Endothelial cell of umbilical vein (primary cell): ENCODE data around the gene CAPN8. TPM values are rescaled to one million over a fixed set of nuclear protein-coding genes. Genes with fewer than 3 reads are reported as not detected.

ENCODE experiments used
- BruUV-seq: library from RNA; stranded (reverse); fragments of 400-500 nt; replicated peaks from 2 replicates; lab custom pipeline; 2021; lab: Mats Ljungman, UMichigan
- CTCF ChIA-PET: fragments of 300-600, 350-600 bp; sonication (Branson Sonifier 250); formaldehyde crosslinking; loops from one replicate; lab custom pipeline; 2021; ENCODE audit warnings: antibody characterized with exemption, inconsistent platforms; lab: Charles Lee
- POLR2A ChIA-PET: fragments of 300-600, 350-600 bp; sonication (Branson Sonifier 250); formaldehyde crosslinking; loops from one replicate; lab custom pipeline; 2021; ENCODE audit warnings: antibody characterized with exemption, inconsistent platforms; lab: Charles Lee
- DNase-seq: peaks from one replicate; pipeline ENCODE4 v3.0.0-alpha.2; 2011; ENCODE audit warnings: low read depth, low spot score
- FAIRE-seq: peaks from 2 replicates; lab custom pipeline; 2011; peaks lifted over from hg19 to GRCh38; lab: Jason Lieb, UNC
- H2AFZ ChIP-seq: 2 replicates; pipeline ENCODE4 v1.6.0; 2012; ENCODE audit warnings: low read depth, low read length, control low read depth, inconsistent platforms
- H3K27ac ChIP-seq: 2 replicates; pipeline ENCODE4 v1.5.1; 2011; ENCODE audit warnings: low read depth, mild to moderate bottlenecking, control low read depth, low read length, moderate library complexity; ENCODE audit not compliant: insufficient read depth
- H3K27me3 ChIP-seq, 2 experiments: 2 replicates each; pipeline versions ENCODE4 v1.6.0 to v1.6.1; 2011; ENCODE audit warnings: low read length in 2 of 2, mixed read lengths in 1 of 2; ENCODE audit not compliant: control insufficient read depth in 2 of 2, insufficient read depth in 2 of 2
- H3K36me3 ChIP-seq, 2 experiments: 2 replicates in 1 of 2; 3 replicates in 1 of 2; pipeline ENCODE4 v1.5.1; 2011; ENCODE audit warnings: low read length in 2 of 2, mild to moderate bottlenecking in 1 of 2, moderate library complexity in 1 of 2; ENCODE audit not compliant: control insufficient read depth in 2 of 2, insufficient read depth in 2 of 2; ENCODE audit errors: extremely low read depth in 1 of 2
- H3K4me1 ChIP-seq: 3 replicates; pipeline ENCODE4 v1.5.1; 2011; ENCODE audit warnings: mild to moderate bottlenecking, low read length; ENCODE audit not compliant: control insufficient read depth, insufficient read depth; ENCODE audit errors: extremely low read depth
- H3K4me2 ChIP-seq: 2 replicates; pipeline ENCODE4 v1.6.1; 2011; ENCODE audit warnings: low read length, control low read depth, mixed read lengths; ENCODE audit not compliant: insufficient read depth
- H3K4me3 ChIP-seq, 3 experiments: fragments of 200-600 bp in 1 of 3; sonication (generic), shearing (Covaris generic) in 1 of 3; replicated peaks in 1 of 3; 2 replicates each; pipeline ENCODE4 v1.5.1; 2011 to 2016; ENCODE audit warnings: control low read depth in 3 of 3, low read length in 3 of 3, mild to moderate bottlenecking in 2 of 3, inconsistent platforms in 1 of 3, low read depth in 1 of 3, moderate library complexity in 1 of 3; ENCODE audit not compliant: insufficient read depth in 1 of 3
- H3K79me2 ChIP-seq: 2 replicates; pipeline ENCODE4 v1.6.0; 2012; ENCODE audit warnings: low read length, inconsistent platforms; ENCODE audit not compliant: control insufficient read depth, insufficient read depth
- H3K9ac ChIP-seq: replicated peaks from 2 replicates; pipeline ENCODE3; 2011; ENCODE audit warnings: low read length, control low read depth; ENCODE audit not compliant: insufficient read depth; ENCODE audit errors: extremely low read depth
- H3K9me1 ChIP-seq: replicated peaks from 3 replicates; pipeline ENCODE4 v1.6.0; 2011; ENCODE audit warnings: mild to moderate bottlenecking, low read length; ENCODE audit not compliant: control insufficient read depth, insufficient read depth; ENCODE audit errors: extremely low read depth
- H3K9me3 ChIP-seq: replicated peaks from 2 replicates; pipeline ENCODE4 v1.5.1; 2012; ENCODE audit warnings: low read length, inconsistent platforms; ENCODE audit not compliant: control insufficient read depth, insufficient read depth
- H4K20me1 ChIP-seq: replicated peaks from 2 replicates; pipeline ENCODE3; 2011; ENCODE audit warnings: mild to moderate bottlenecking, low read length; ENCODE audit not compliant: control insufficient read depth, insufficient read depth; ENCODE audit errors: extremely low read depth
- EZH2 ChIP-seq: IDR thresholded peaks from 2 replicates; pipeline ENCODE4 v1.6.1; 2012; ENCODE audit warnings: borderline replicate concordance, low read depth, mild to moderate bottlenecking, moderate library complexity, low read length, inconsistent platforms; ENCODE audit not compliant: severe bottlenecking
- FOS ChIP-seq: IDR thresholded peaks from 2 replicates; pipeline ENCODE4 v1.6.1; 2011; ENCODE audit warnings: mild to moderate bottlenecking, low read length, moderate library complexity, borderline replicate concordance; ENCODE audit not compliant: insufficient read depth
- GATA2 ChIP-seq: IDR thresholded peaks from 2 replicates; pipeline ENCODE4 v1.7.0; 2011; ENCODE audit warnings: low read depth, mild to moderate bottlenecking, moderate library complexity, mixed read lengths, low read length; ENCODE audit not compliant: insufficient read length, insufficient read depth
- JUN ChIP-seq: IDR thresholded peaks from 2 replicates; pipeline ENCODE4 v1.6.1; 2011; ENCODE audit warnings: borderline replicate concordance, low read depth; ENCODE audit not compliant: insufficient read length, insufficient read depth
- MYC ChIP-seq: IDR thresholded peaks from one replicate; pipeline ENCODE4 v1.6.1; 2011; ENCODE audit warnings: mild to moderate bottlenecking, low read depth, low read length
- POLR2A ChIP-seq: IDR thresholded peaks from 2 replicates; pipeline ENCODE4 v1.6.1; 2012; ENCODE audit warnings: low read depth, mild to moderate bottlenecking, control low read depth, low read length
- POLR2AphosphoS5 ChIP-seq: IDR thresholded peaks from 2 replicates; pipeline ENCODE4 v1.6.1; 2012; ENCODE audit warnings: low read depth, mild to moderate bottlenecking, control low read depth, low read length, moderate library complexity; ENCODE audit not compliant: insufficient read depth
- dilution Hi-C: fragments of 300-500 bp; cut with MboI; formaldehyde crosslinking; loops from one replicate; pipeline ENCODE4 v1.15.0; 2019; ENCODE audit warnings: low sequenced_read_pairs; ENCODE audit not compliant: extremely low pct_ligation_motif_present
- intact Hi-C: fragments of 100-400 bp; cut with micrococcal nuclease; formaldehyde crosslinking; loops from one replicate; pipeline ENCODE4 v1.10.0; 2022
- polyA plus RNA-seq, 4 experiments: library from polyadenylated mRNA; depleted of rRNA in 3 of 4; stranded (reverse) in 3 of 4; unstranded in 1 of 4; fragments of >200 nt; gene quantifications; 2 replicates each; pipeline versions ENCODE4 v1.2.1 to v1.2.3, GENCODE V29; 2011 to 2012; ENCODE audit warnings: missing spikeins in 1 of 4
- total RNA-seq: library from RNA; stranded (reverse); gene quantifications from 2 replicates; pipeline ENCODE4 v1.2.3, GENCODE V29; 2021
- TF ChIP-seq, protein P1 (sequence below): IDR thresholded peaks from 2 replicates; pipeline ENCODE4 v1.6.1; 2011; ENCODE audit not compliant: insufficient read depth, insufficient read length
- TF ChIP-seq, protein P2 (sequence below), 2 donors: IDR thresholded peaks; 1 replicate in 1 of 2; 2 replicates in 1 of 2; pipeline ENCODE4 v1.5.1; 2011; ENCODE audit warnings: low read length in 2 of 2, mild to moderate bottlenecking in 2 of 2, moderate library complexity in 2 of 2, control low read depth in 1 of 2, inconsistent platforms in 1 of 2, low read depth in 1 of 2; ENCODE audit not compliant: insufficient read depth in 1 of 2; ENCODE audit errors: extremely low read depth in 1 of 2

CAPN8 gene
- total and polyA plus RNA-seq, 2 donors (not counting 3 experiments of a cell fraction or from before 2014, with no cell fraction given) = not detected

DNA sequence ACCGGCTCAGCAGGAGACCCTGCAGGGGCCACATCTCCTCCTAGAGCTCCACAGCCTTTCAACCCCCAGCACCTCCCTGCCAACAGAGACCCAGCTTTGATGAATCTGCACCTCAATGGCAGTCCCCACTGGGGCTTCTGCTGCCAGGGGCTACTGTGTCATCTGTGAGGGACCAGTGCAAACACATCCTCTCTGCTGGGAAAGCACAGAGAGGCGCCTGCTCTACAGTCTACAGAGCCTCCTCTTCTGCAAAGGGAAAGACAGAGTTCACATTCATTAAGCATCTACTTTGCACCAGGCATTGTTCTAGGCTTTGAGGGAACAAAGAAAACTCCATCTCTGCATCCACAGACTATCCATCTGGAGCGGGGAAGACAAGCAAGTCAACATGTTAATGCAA lies 125.8 kb downstream of the CAPN8 start:
- CTCF ChIA-PET = interaction anchor here (1.0 to 3.8 kb wide), 2 partner anchors 17 to 73 kb away, joined by 3 to 19 read pairs; no protein-coding TSS in a partner anchor
- TF ChIP-seq POLR2A (no peak), FOS (no peak), POLR2AphosphoS5 (no peak), EZH2 (no peak), JUN (no peak)
- TF ChIP-seq, protein P1, sequence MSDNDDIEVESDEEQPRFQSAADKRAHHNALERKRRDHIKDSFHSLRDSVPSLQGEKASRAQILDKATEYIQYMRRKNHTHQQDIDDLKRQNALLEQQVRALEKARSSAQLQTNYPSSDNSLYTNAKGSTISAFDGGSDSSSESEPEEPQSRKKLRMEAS = no peak
- Histone ChIP-seq H3K27ac (no peak overlapping the region), H3K27me3 (no peaks in the 10 kb centered on the region), H4K20me1 (no peaks in the 10 kb centered on the region), H3K4me2 (no peak overlapping the region), H3K36me3 (no peaks in the 10 kb centered on the region), H3K9me1 (no peaks in the 10 kb centered on the region), H2AFZ (no peak overlapping the region), H3K9me3 (no peaks in the 10 kb centered on the region), H3K4me1 (no peaks in the 10 kb centered on the region), H3K4me3 (no peak overlapping the region), H3K79me2 (no peaks in the 10 kb centered on the region), H3K9ac (no peak overlapping the region)
- intact Hi-C loops (no loop called here), dilution Hi-C loops (no loop called here)
- DNase-seq = no peak
- FAIRE-seq = no peak
- no TSS peak for BruUV-seq
- POLR2A ChIA-PET = no interaction called here

GRCh38 chr1:223538981-223539380 lies 126.5 kb downstream of the CAPN8 start:
- no peaks in the 10 kb centered on the region for H3K36me3 ChIP-seq
- H4K20me1 ChIP-seq = no peaks in the 10 kb centered on the region
- no peaks in the 10 kb centered on the region for H3K27me3 ChIP-seq
- no peak overlapping the region for H2AFZ ChIP-seq
- no peak overlapping the region for H3K27ac ChIP-seq
- H3K4me1 ChIP-seq = no peaks in the 10 kb centered on the region
- dilution Hi-C loops = no loop called here
- no peak overlapping the region for H3K4me3 ChIP-seq
- TF ChIP-seq, protein P2, sequence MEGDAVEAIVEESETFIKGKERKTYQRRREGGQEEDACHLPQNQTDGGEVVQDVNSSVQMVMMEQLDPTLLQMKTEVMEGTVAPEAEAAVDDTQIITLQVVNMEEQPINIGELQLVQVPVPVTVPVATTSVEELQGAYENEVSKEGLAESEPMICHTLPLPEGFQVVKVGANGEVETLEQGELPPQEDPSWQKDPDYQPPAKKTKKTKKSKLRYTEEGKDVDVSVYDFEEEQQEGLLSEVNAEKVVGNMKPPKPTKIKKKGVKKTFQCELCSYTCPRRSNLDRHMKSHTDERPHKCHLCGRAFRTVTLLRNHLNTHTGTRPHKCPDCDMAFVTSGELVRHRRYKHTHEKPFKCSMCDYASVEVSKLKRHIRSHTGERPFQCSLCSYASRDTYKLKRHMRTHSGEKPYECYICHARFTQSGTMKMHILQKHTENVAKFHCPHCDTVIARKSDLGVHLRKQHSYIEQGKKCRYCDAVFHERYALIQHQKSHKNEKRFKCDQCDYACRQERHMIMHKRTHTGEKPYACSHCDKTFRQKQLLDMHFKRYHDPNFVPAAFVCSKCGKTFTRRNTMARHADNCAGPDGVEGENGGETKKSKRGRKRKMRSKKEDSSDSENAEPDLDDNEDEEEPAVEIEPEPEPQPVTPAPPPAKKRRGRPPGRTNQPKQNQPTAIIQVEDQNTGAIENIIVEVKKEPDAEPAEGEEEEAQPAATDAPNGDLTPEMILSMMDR (IDR thresholded peaks at IDR 0.05; ENCODE audit: extremely low read depth in 1 of 2, insufficient read depth in 1 of 2, low read depth in 1 of 2, low read length in 2 of 2) = no peak
- no peak for TF ChIP-seq JUN
- TF ChIP-seq FOS = no peak
- TF ChIP-seq, protein P1 = no peak
- no peak for TF ChIP-seq MYC
- no peak for TF ChIP-seq POLR2A
- no peak for TF ChIP-seq EZH2
- no peak for TF ChIP-seq GATA2
- no peak for TF ChIP-seq POLR2AphosphoS5
- no peaks in the 10 kb centered on the region for H3K9me1 ChIP-seq
- DNase-seq (no peak), FAIRE-seq (no peak)
- ChIA-PET POLR2A (no interaction called here), CTCF (interaction anchor here (1.0 to 3.8 kb wide), 2 partner anchors 18 to 74 kb away, joined by 3 to 19 read pairs; no protein-coding TSS in a partner anchor)
- H3K4me2 ChIP-seq = no peak overlapping the region
- H3K9me3 ChIP-seq = no peaks in the 10 kb centered on the region
- no peaks in the 10 kb centered on the region for H3K79me2 ChIP-seq
- H3K9ac ChIP-seq = no peak overlapping the region
- intact Hi-C loops = no loop called here
- BruUV-seq = no TSS peak
